ENCODE data around the gene SAE1. TPM values are rescaled to one million over a fixed set of nuclear protein-coding genes. Genes with fewer than 3 reads are reported as not detected.

The SAE1 gene
- total and polyA plus RNA-seq, 2 donors (not counting 1 experiment from before 2014, with no cell fraction given), result 26.5 to 45.1 TPM

DNA sequence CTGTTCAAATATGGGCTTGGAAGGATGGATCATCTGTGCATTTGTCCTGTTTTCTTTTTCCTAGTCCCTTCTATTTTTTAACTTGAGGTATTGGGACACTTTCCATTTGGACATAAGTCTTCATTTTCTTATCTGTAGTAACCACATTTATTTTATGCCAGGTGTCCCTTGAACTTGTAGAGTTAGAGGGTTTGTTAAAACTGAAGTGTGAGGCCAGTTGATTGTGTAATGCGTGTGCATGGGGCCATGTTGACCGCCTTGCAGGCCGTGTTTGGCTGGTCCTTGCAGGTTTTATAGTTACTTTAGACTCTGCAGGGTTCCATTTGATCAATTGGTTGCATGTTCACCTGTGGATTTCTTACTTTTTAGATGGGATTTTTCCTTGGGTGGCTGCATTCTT lies 21.0 kb downstream of the SAE1 start:
- no peak overlapping the region for H3K4me3 Mint-ChIP-seq
- peaks cover 5% of the 10 kb centered on the region for H3K4me1 Mint-ChIP-seq
- Histone ChIP-seq H3K9ac (ENCODE audit: low read length) (no peak overlapping the region), H3K36me3 (replicated peaks in 1 of 2; ENCODE audit: control extremely low read depth in 1 of 2, control insufficient read depth in 1 of 2, extremely low read depth in 1 of 2, insufficient read depth in 2 of 2, low read length in 1 of 2) (peaks cover 11 to 44% of the 10 kb centered on the region in 2 experiments), H4K20me1 (ENCODE audit: control insufficient read depth, insufficient read depth, low read length, poor library complexity, severe bottlenecking) (no peaks in the 10 kb centered on the region), H3K27me3 (replicated peaks in 1 of 4; ENCODE audit: control extremely low read depth in 1 of 4, control insufficient read depth in 3 of 4, insufficient read depth in 4 of 4, low read length in 3 of 4) (no peaks in the 10 kb centered on the region), H3K9me3 (ENCODE audit: control extremely low read depth in 1 of 3, control insufficient read depth in 2 of 3, insufficient read depth in 1 of 3, low read length in 2 of 3) (no peaks in the 10 kb centered on the region), H3K79me2 (ENCODE audit: control insufficient read depth, insufficient read depth, low read length) (peaks cover 7% of the 10 kb centered on the region), H3K27ac (ENCODE audit: low read length in 2 of 2) (no peak overlapping the region), H3K4me2 (replicated peaks; ENCODE audit: low read depth, low read length, poor library complexity, severe bottlenecking) (no peak overlapping the region), H3K4me1 (ENCODE audit: control insufficient read depth in 2 of 2, insufficient read depth in 2 of 2, low read length in 2 of 2) (peaks cover 3 to 8% of the 10 kb centered on the region in 2 donors), H2AFZ (ENCODE audit: insufficient read depth, low read depth, low read length, poor library complexity, severe bottlenecking) (no peak overlapping the region), H3K4me3 (ENCODE audit: control extremely low read depth in 1 of 5, extremely low read depth in 1 of 5, insufficient read depth in 1 of 5, low read depth in 2 of 5, low read length in 4 of 5) (no peak overlapping the region)
- H3K27me3 Mint-ChIP-seq, result no peaks in the 10 kb centered on the region
- ATAC-seq (ENCODE audit: low read depth) (no peak), DNase-seq (no peak)
- ChIA-PET POLR2A (no interaction called here), CTCF (interaction anchor here (1.1 to 4.2 kb wide), 3 partner anchors 26 to 94 kb away, joined by 4 to 78 read pairs (median 32); no protein-coding TSS in a partner anchor)
- H3K9me3 Mint-ChIP-seq (ENCODE audit: insufficient read depth), result no peaks in the 10 kb centered on the region
- WGBS (ENCODE audit: insufficient coverage), result 100% methylated on average over 1 of the region's 3 CpGs
- TF ChIP-seq CTCF (IDR thresholded peaks at IDR 0.05) (no peak), EZH2 (IDR thresholded peaks at IDR 0.05; ENCODE audit: borderline replicate concordance, insufficient read depth, low read depth, low read length, poor library complexity, severe bottlenecking) (no peak)
- H3K27ac Mint-ChIP-seq, result no peak overlapping the region
- intact Hi-C loops (cut with micrococcal nuclease), result no loop called here

DNA sequence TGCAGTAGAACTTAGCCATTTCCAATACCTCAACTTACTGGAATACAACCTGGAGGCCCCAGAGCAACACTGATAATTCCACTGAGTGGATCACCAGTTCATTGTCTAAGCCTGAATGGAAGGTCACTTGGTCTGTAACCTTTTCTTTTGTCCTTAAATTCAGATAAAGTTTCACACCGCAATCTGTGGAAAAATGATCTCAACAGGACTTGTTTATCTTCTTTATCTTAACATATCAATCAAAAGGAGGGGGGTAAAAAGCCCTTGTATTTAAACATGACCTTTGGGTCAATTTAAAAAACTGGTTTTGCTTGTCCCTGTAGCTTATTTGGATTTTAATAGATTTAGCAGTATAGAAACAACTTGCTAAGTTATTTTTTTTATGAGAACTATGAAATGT lies 21.6 kb downstream of the SAE1 start:
- Mint-ChIP-seq H3K4me3 (no peak overlapping the region), H3K4me1 (peaks cover 10% of the 10 kb centered on the region), H3K9me3 (ENCODE audit: insufficient read depth) (no peaks in the 10 kb centered on the region), H3K27ac (no peak overlapping the region), H3K27me3 (no peaks in the 10 kb centered on the region)
- Histone ChIP-seq H3K27me3 (replicated peaks in 1 of 4; ENCODE audit: control extremely low read depth in 1 of 4, control insufficient read depth in 3 of 4, insufficient read depth in 4 of 4, low read length in 3 of 4) (no peaks in the 10 kb centered on the region), H3K4me1 (ENCODE audit: control insufficient read depth in 2 of 2, insufficient read depth in 2 of 2, low read length in 2 of 2) (peaks cover 9 to 13% of the 10 kb centered on the region in 2 donors), H4K20me1 (ENCODE audit: control insufficient read depth, insufficient read depth, low read length, poor library complexity, severe bottlenecking) (no peaks in the 10 kb centered on the region), H3K79me2 (ENCODE audit: control insufficient read depth, insufficient read depth, low read length) (peaks cover 1% of the 10 kb centered on the region), H3K4me2 (replicated peaks; ENCODE audit: low read depth, low read length, poor library complexity, severe bottlenecking) (no peak overlapping the region), H3K9me3 (ENCODE audit: control extremely low read depth in 1 of 3, control insufficient read depth in 2 of 3, insufficient read depth in 1 of 3, low read length in 2 of 3) (no peaks in the 10 kb centered on the region), H2AFZ (ENCODE audit: insufficient read depth, low read depth, low read length, poor library complexity, severe bottlenecking) (no peak overlapping the region), H3K9ac (ENCODE audit: low read length) (no peak overlapping the region), H3K4me3 (ENCODE audit: control extremely low read depth in 1 of 5, extremely low read depth in 1 of 5, insufficient read depth in 1 of 5, low read depth in 2 of 5, low read length in 4 of 5) (no peak overlapping the region), H3K36me3 (replicated peaks in 1 of 2; ENCODE audit: control extremely low read depth in 1 of 2, control insufficient read depth in 1 of 2, extremely low read depth in 1 of 2, insufficient read depth in 2 of 2, low read length in 1 of 2) (peaks cover 11 to 43% of the 10 kb centered on the region in 2 experiments), H3K27ac (ENCODE audit: low read length in 2 of 2) (no peak overlapping the region)
- TF ChIP-seq CTCF (IDR thresholded peaks at IDR 0.05), result no peak
- TF ChIP-seq EZH2 (IDR thresholded peaks at IDR 0.05; ENCODE audit: borderline replicate concordance, insufficient read depth, low read depth, low read length, poor library complexity, severe bottlenecking), result no peak
- ChIA-PET CTCF (interaction anchor here (0.8 to 4.2 kb wide), 4 partner anchors 26 to 94 kb away, joined by 3 to 78 read pairs (median 3); no protein-coding TSS in a partner anchor), POLR2A (no interaction called here)
- WGBS (ENCODE audit: insufficient coverage), result no CpG with 5 or more reads among the region's 1 CpG
- DNase-seq, result no peak
- intact Hi-C loops (cut with micrococcal nuclease), result no loop called here
- ATAC-seq (ENCODE audit: low read depth), result no peak
